Endodermal cell (in vitro differentiated cells): ENCODE results near the gene SPCS1. TPM values are rescaled to one million over a fixed set of nuclear protein-coding genes. Genes with fewer than 3 reads are reported as not detected.
"Not testable (repeated sequence)": the region's sequence is repeated elsewhere in the genome, so short reads cannot be mapped to it uniquely, and the experiment has no call there.

ENCODE experiments used
- DNase-seq: peaks from one replicate; pipeline ENCODE4 v3.0.0-alpha.2; 2017
- H3K27ac ChIP-seq: 2 replicates; pipeline ENCODE4 v1.5.1; 2013; ENCODE audit warnings: mild to moderate bottlenecking, low read depth, low read length, moderate library complexity
- H3K27me3 ChIP-seq: 2 replicates; pipeline ENCODE4 v1.6.1; 2013; ENCODE audit warnings: mild to moderate bottlenecking, low read length, moderate library complexity; ENCODE audit not compliant: insufficient read depth, control insufficient read depth, poor library complexity, severe bottlenecking
- H3K36me3 ChIP-seq: 2 replicates; pipeline ENCODE4 v1.7.0; 2013; ENCODE audit warnings: mild to moderate bottlenecking, low read length, moderate library complexity; ENCODE audit not compliant: control insufficient read depth, insufficient read depth
- H3K4me1 ChIP-seq: one replicate; pipeline ENCODE4 v1.7.0; 2013; ENCODE audit warnings: low read length; ENCODE audit not compliant: control insufficient read depth, insufficient read depth
- H3K4me3 ChIP-seq: 2 replicates; pipeline ENCODE4 v1.5.1; 2013; ENCODE audit warnings: mild to moderate bottlenecking, low read length, moderate library complexity
- H3K9ac ChIP-seq: 2 replicates; pipeline ENCODE4 v1.6.1; 2013; ENCODE audit warnings: mild to moderate bottlenecking, low read length, moderate library complexity; ENCODE audit not compliant: poor library complexity, severe bottlenecking; ENCODE audit errors: extremely low read depth
- H3K9me3 ChIP-seq: 2 replicates; pipeline ENCODE4 v1.6.1; 2013; ENCODE audit warnings: mild to moderate bottlenecking, low read length, moderate library complexity; ENCODE audit not compliant: control insufficient read depth
- H3K27ac Mint-ChIP-seq: 2 replicates; pipeline ENCODE4 v1.8.0; 2020; ENCODE audit warnings: mixed read lengths
- H3K27me3 Mint-ChIP-seq: 2 replicates; pipeline ENCODE4 v1.8.0; 2021; ENCODE audit warnings: mild to moderate bottlenecking, mixed read lengths; ENCODE audit not compliant: insufficient read depth
- H3K36me3 Mint-ChIP-seq: 2 replicates; pipeline ENCODE4 v1.8.0; 2020; ENCODE audit warnings: low read depth, mixed read lengths
- H3K4me1 Mint-ChIP-seq: 2 replicates; pipeline ENCODE4 v1.8.0; 2020; ENCODE audit warnings: mixed read lengths
- H3K4me3 Mint-ChIP-seq: 2 replicates; pipeline ENCODE4 v1.8.0; 2020; ENCODE audit warnings: mild to moderate bottlenecking, moderate library complexity, mixed read lengths
- H3K9me3 Mint-ChIP-seq: 2 replicates; pipeline ENCODE4 v1.8.0; 2020; ENCODE audit warnings: mild to moderate bottlenecking, mixed read lengths
- CTCF ChIP-seq: fragments of 200-600 bp; sonication (generic); conservative IDR thresholded peaks from 2 replicates; pipeline ENCODE4 v1.5.0; 2021; ENCODE audit warnings: antibody characterized with exemption, mild to moderate bottlenecking
- WGBS, 2 experiments: methylation state at CpG; one replicate each; pipeline versions ENCODE4 v1.1.5 to v1.1.7; 2013; ENCODE audit warnings: missing lambda C conversion rate in 2 of 2, mixed read lengths in 1 of 2; ENCODE audit not compliant: insufficient coverage in 1 of 2, insufficient read length in 1 of 2; 5-methylcytosine and 5-hydroxymethylcytosine counted together
- total RNA-seq, 2 donors: library from RNA; stranded (reverse); fragmentation: NEBNext Ultra II Directional in 1 of 2; extraction: Animal tissue kit (Norgen Biotek cat#: 25700) in 1 of 2; gene quantifications; 2 replicates in 1 of 2; 3 replicates in 1 of 2; pipeline ENCODE4 v1.2.1, GENCODE V29; 2021

SPCS1 gene
- total RNA-seq, 2 donors from 2014 or later: 101 to 113 TPM

- no peak overlapping the region for H3K27ac ChIP-seq
- Mint-ChIP-seq H3K4me3 (no peak overlapping the region), H3K36me3 (peaks cover 45% of the 10 kb centered on the region), H3K27ac (no peak overlapping the region), H3K9me3 (no peaks in the 10 kb centered on the region), H3K4me1 (peaks cover under 1% of the 10 kb centered on the region), H3K27me3 (no peaks in the 10 kb centered on the region)
- WGBS, 2 experiments: 89 to 93% methylated on average over 5 to 9 of the region's 9 CpGs
- no peaks in the 10 kb centered on the region for H3K4me1 ChIP-seq
- DNase-seq: no peak
- no peak overlapping the region for H3K9ac ChIP-seq
- no peaks in the 10 kb centered on the region for H3K9me3 ChIP-seq
- H3K27me3 ChIP-seq: no peaks in the 10 kb centered on the region
- TF ChIP-seq CTCF: no peak
- peaks cover 65% of the 10 kb centered on the region for H3K36me3 ChIP-seq
- H3K4me3 ChIP-seq: no peak overlapping the region
Measured at GRCh38 chr3:52670621-52671521, 35.0 kb upstream of the SPCS1 start.

- no peak overlapping the region for H3K4me3 Mint-ChIP-seq
- no peaks in the 10 kb centered on the region for H3K27me3 ChIP-seq
- H3K9ac ChIP-seq: no peak overlapping the region
- H3K4me1 ChIP-seq: no peaks in the 10 kb centered on the region
- peaks cover 50% of the 10 kb centered on the region for H3K36me3 Mint-ChIP-seq
- TF ChIP-seq CTCF: no peak
- WGBS, 2 experiments: 91 to 92% methylated on average over 1 of the region's 1 CpG
- peaks cover 68% of the 10 kb centered on the region for H3K36me3 ChIP-seq
- H3K27ac Mint-ChIP-seq: no peak overlapping the region
- H3K4me1 Mint-ChIP-seq: no peaks in the 10 kb centered on the region
- H3K9me3 Mint-ChIP-seq: no peaks in the 10 kb centered on the region
- no peak for DNase-seq
- no peaks in the 10 kb centered on the region for H3K9me3 ChIP-seq
- no peaks in the 10 kb centered on the region for H3K27me3 Mint-ChIP-seq
- no peak overlapping the region for H3K4me3 ChIP-seq
- no peak overlapping the region for H3K27ac ChIP-seq
Measured at GRCh38 chr3:52671676-52672075, 34.2 kb upstream of the SPCS1 start.

- not testable (repeated sequence) for H3K27me3 Mint-ChIP-seq, H3K27me3 ChIP-seq, H3K4me3 ChIP-seq, H3K27ac ChIP-seq, H3K4me3 Mint-ChIP-seq, H3K4me1 Mint-ChIP-seq, H3K9me3 ChIP-seq, DNase-seq, H3K9me3 Mint-ChIP-seq, H3K27ac Mint-ChIP-seq, H3K9ac ChIP-seq, H3K4me1 ChIP-seq
- H3K36me3 ChIP-seq: peaks cover 69% of the 10 kb centered on the region
- H3K36me3 Mint-ChIP-seq: peaks cover 66% of the 10 kb centered on the region
- 92 to 100% methylated on average over 3 of the region's 3 CpGs for WGBS, 2 experiments
Measured at GRCh38 chr3:52676201-52676600, 29.7 kb upstream of the SPCS1 start.
